ENCODE results near the gene ELAC1. TPM values are rescaled to one million over a fixed set of nuclear protein-coding genes. Genes with fewer than 3 reads are reported as not detected.

ELAC1 gene, protein sequence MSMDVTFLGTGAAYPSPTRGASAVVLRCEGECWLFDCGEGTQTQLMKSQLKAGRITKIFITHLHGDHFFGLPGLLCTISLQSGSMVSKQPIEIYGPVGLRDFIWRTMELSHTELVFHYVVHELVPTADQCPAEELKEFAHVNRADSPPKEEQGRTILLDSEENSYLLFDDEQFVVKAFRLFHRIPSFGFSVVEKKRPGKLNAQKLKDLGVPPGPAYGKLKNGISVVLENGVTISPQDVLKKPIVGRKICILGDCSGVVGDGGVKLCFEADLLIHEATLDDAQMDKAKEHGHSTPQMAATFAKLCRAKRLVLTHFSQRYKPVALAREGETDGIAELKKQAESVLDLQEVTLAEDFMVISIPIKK
- 6.5 and 6.6 TPM in 2 replicates for total RNA-seq (2014; rRNA removed; shearing (Covaris generic); ENCODE audit: low replicate concordance)

DNA sequence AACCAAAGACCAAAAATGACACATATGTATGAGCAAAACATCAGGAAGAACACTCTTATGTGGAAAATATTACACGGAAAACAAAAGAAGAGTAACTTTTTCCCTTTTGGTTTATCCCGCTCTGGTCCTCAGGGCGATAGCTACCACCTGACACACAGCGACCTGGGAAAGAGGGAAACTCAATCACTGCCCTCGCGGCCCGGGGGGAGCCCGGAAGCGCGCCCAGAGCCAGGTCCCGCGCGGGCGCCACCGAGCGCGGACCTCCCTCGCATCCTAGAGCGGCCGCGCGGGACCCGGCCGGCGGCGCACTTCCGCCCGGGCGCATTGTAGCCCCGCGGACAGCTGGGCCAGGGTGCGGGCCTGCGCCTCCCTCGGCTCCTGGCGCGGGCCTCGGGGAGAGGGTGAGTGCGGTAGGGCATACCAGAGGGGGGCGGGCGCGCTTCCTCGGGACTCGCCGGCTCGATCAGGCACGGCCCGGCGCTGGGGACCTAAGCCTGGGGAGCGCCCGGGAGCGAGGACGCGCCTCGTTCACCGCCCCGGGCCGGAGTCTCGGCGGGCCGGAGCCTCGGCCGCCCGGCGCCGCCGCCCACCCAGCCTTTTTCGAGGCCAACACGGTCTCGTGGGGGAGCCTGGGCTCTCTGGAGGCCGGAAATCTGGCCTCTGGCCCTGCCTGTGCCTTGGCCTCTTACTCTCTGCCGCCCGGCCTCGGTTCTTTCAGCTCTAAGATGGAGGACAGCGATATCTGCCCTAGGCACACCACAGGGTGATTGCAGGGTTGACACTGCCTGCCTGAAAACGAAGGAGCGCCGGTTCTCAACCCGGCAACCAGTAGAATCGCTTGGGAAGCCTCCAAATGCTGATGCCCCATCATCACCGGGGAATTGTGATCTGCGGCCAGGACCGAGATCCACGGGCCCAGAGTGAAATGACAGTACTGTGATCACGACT, at the start of gene ELAC1:
Gene ELAC1, plus strand, starts transcription at position 327 of the 948 bp plus-strand sequence. CDS start 6,365 bp downstream, outside the sequence.
- H3K9me3 ChIP-seq (ENCODE audit: low read length): no peaks in the 10 kb centered on the region
- DNase-seq: peak; percentile 93
- no peaks in the 10 kb centered on the region for H3K36me3 ChIP-seq (ENCODE audit: insufficient read depth, low read length)
- no peaks in the 10 kb centered on the region for H4K20me1 ChIP-seq (ENCODE audit: insufficient read depth, low read depth, low read length)
- H3K4me2 ChIP-seq (ENCODE audit: low read depth, low read length, poor library complexity, severe bottlenecking): peak within 1 kb of the TSS; percentile 90
- no peaks in the 10 kb centered on the region for H3K9me2 ChIP-seq (replicated peaks; ENCODE audit: insufficient read depth, low read length)
- peaks cover 16% of the 10 kb centered on the region for H3K4me1 ChIP-seq (ENCODE audit: low read length)
- no peaks in the 10 kb centered on the region for H3K27me3 ChIP-seq (ENCODE audit: low read length)
- H3K27ac ChIP-seq (ENCODE audit: low read length): peak within 1 kb of the TSS; percentile 45
- H3K4me3 ChIP-seq (ENCODE audit: low read length): peak within 1 kb of the TSS; percentile 84
- H3K9ac ChIP-seq (ENCODE audit: low read length): peak within 1 kb of the TSS; percentile 93
- H2AFZ ChIP-seq (ENCODE audit: low read length): peak within 1 kb of the TSS; percentile 96
- H3K79me2 ChIP-seq (ENCODE audit: low read length): peaks cover 22% of the 10 kb centered on the region

DNA sequence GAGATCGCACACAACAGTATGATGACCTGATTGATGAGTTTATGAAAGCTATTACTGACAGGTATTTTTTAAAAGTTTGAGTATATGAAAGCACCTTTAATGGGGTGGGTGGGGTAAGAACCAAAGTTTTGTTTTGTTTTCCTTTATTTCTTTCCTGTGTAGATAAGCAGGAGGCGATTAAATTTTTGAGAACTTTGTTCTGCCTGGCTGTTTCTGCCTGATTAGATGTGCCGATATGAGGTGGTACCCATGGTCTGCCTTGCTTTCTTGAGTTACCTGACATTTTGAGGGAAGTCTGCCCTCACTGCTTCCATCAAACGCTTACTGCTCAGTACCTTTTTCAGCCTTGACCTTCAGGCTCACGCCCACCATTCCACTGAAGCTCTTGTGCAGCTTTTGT, 49.7 kb upstream of the ELAC1 start:
- H3K4me2 ChIP-seq (ENCODE audit: low read depth, low read length, poor library complexity, severe bottlenecking): no peak overlapping the region
- peaks cover 31% of the 10 kb centered on the region for H3K79me2 ChIP-seq (ENCODE audit: low read length)
- no peak overlapping the region for H3K9ac ChIP-seq (ENCODE audit: low read length)
- H3K9me3 ChIP-seq (ENCODE audit: low read length): no peaks in the 10 kb centered on the region
- H3K36me3 ChIP-seq (ENCODE audit: insufficient read depth, low read length): peaks cover 54% of the 10 kb centered on the region
- H3K27me3 ChIP-seq (ENCODE audit: low read length): no peaks in the 10 kb centered on the region
- no peak for DNase-seq
- H3K27ac ChIP-seq (ENCODE audit: low read length): no peak overlapping the region
- H3K9me2 ChIP-seq (replicated peaks; ENCODE audit: insufficient read depth, low read length): no peaks in the 10 kb centered on the region
- no peaks in the 10 kb centered on the region for H4K20me1 ChIP-seq (ENCODE audit: insufficient read depth, low read depth, low read length)
- no peaks in the 10 kb centered on the region for H3K4me1 ChIP-seq (ENCODE audit: low read length)
- H2AFZ ChIP-seq (ENCODE audit: low read length): no peak overlapping the region
- no peak overlapping the region for H3K4me3 ChIP-seq (ENCODE audit: low read length)

DNA sequence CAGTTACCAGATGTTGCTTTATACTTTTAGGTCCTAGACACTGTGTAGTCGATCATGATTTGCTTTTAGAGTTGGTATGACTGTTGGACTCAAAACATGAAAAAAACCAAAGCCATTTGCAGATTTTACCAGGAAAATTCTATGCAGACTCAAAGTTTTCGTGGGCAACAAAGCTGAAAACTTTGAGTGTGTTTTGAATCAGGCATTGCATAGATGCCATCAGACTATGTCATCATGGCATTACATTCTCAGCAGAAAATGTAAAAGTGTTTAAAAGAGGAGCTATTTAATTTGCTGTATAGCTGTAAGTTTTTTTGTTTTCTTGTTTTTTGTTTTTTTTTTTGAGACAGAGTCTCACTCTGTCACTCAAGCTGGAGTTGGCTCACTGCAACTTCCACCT, 43.5 kb upstream of the ELAC1 start:
- Histone ChIP-seq H2AFZ (ENCODE audit: low read length) (no peak overlapping the region), H4K20me1 (ENCODE audit: insufficient read depth, low read depth, low read length) (no peaks in the 10 kb centered on the region), H3K4me2 (ENCODE audit: low read depth, low read length, poor library complexity, severe bottlenecking) (no peak overlapping the region), H3K9ac (ENCODE audit: low read length) (no peak overlapping the region), H3K4me1 (ENCODE audit: low read length) (no peaks in the 10 kb centered on the region), H3K36me3 (ENCODE audit: insufficient read depth, low read length) (peaks cover 80% of the 10 kb centered on the region), H3K79me2 (ENCODE audit: low read length) (peaks cover 30% of the 10 kb centered on the region), H3K4me3 (ENCODE audit: low read length) (no peak overlapping the region), H3K9me3 (ENCODE audit: low read length) (peaks cover 5% of the 10 kb centered on the region), H3K27ac (ENCODE audit: low read length) (no peak overlapping the region), H3K27me3 (ENCODE audit: low read length) (no peaks in the 10 kb centered on the region), H3K9me2 (replicated peaks; ENCODE audit: insufficient read depth, low read length) (no peaks in the 10 kb centered on the region)
- DNase-seq: no peak

DNA sequence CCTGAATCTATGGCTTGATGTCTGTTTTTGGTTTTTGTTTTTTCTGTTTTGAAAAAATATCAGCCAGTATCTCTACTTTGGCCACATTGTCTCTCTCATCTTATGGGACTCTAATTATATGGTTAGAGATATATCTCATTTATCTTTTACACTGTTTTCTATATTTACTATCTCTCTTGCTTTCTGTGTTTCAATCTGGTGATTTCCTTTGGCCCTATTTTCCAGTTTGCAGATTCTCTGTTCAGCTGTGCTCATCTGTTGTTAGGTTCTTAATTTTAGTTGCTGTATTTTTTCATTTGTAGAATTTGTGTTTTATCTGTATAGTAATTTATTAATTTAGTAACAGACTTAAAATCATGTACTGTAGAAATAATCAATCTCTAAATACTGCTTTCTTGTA, 41.3 kb upstream of the ELAC1 start:
- no peaks in the 10 kb centered on the region for H4K20me1 ChIP-seq (ENCODE audit: insufficient read depth, low read depth, low read length)
- H3K27ac ChIP-seq (ENCODE audit: low read length): no peak overlapping the region
- H3K79me2 ChIP-seq (ENCODE audit: low read length): peaks cover 29% of the 10 kb centered on the region
- H2AFZ ChIP-seq (ENCODE audit: low read length): no peak overlapping the region
- H3K9me2 ChIP-seq (replicated peaks; ENCODE audit: insufficient read depth, low read length): no peaks in the 10 kb centered on the region
- H3K4me3 ChIP-seq (ENCODE audit: low read length): no peak overlapping the region
- peaks cover 68% of the 10 kb centered on the region for H3K36me3 ChIP-seq (ENCODE audit: insufficient read depth, low read length)
- H3K9ac ChIP-seq (ENCODE audit: low read length): no peak overlapping the region
- no peak overlapping the region for H3K4me2 ChIP-seq (ENCODE audit: low read depth, low read length, poor library complexity, severe bottlenecking)
- H3K9me3 ChIP-seq (ENCODE audit: low read length): peaks cover 5% of the 10 kb centered on the region
- DNase-seq: no peak
- no peaks in the 10 kb centered on the region for H3K27me3 ChIP-seq (ENCODE audit: low read length)
- H3K4me1 ChIP-seq (ENCODE audit: low read length): no peaks in the 10 kb centered on the region

DNA sequence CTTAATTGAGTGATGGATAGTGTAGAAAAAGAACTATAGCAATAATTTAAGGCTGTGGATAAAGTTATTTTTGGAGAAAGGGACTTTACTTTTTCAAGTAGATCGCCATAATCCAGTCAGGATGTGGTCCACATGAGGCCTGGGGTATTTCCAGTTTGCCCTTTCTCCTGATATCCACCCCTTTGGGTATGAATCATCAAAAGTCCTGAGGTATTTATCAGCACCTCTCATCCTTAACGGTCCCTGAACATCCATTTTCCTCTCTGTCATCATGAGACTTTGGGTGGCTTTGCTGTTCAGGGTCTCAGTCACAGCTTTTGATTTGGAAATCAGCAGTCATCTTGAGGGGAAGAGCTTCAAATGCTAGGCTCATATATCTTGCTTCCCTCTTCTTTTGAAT, 39.3 kb upstream of the ELAC1 start:
- Histone ChIP-seq H3K79me2 (ENCODE audit: low read length) (peaks cover 16% of the 10 kb centered on the region), H3K4me2 (ENCODE audit: low read depth, low read length, poor library complexity, severe bottlenecking) (no peak overlapping the region), H3K9me2 (replicated peaks; ENCODE audit: insufficient read depth, low read length) (no peaks in the 10 kb centered on the region), H3K36me3 (ENCODE audit: insufficient read depth, low read length) (peaks cover 59% of the 10 kb centered on the region), H3K27ac (ENCODE audit: low read length) (no peak overlapping the region), H4K20me1 (ENCODE audit: insufficient read depth, low read depth, low read length) (no peaks in the 10 kb centered on the region), H3K4me3 (ENCODE audit: low read length) (no peak overlapping the region), H3K4me1 (ENCODE audit: low read length) (no peaks in the 10 kb centered on the region), H3K27me3 (ENCODE audit: low read length) (no peaks in the 10 kb centered on the region), H3K9ac (ENCODE audit: low read length) (no peak overlapping the region), H3K9me3 (ENCODE audit: low read length) (peaks cover 5% of the 10 kb centered on the region), H2AFZ (ENCODE audit: low read length) (no peak overlapping the region)
- DNase-seq: no peak

DNA sequence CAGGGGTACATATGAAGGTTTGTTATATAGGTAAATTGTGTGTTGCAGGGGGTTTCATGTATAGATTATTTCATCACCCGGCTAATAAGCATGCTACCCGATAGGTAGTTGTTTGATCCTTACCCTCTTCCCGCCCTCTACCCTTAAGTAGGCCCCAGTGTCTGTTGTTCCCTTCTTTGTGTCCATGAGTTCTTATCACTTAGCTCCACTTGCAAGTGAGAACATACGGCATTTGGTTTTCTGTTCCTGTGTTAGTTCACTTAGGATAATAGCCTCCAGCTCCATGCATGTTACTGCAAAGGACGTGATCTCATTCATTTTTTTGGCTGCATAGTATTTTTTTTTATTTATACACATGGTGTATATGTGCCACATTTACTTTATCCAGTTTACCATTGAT, 34.2 kb upstream of the ELAC1 start:
- DNase-seq: no peak
- Histone ChIP-seq H3K9me2 (replicated peaks; ENCODE audit: insufficient read depth, low read length) (no peaks in the 10 kb centered on the region), H3K9ac (ENCODE audit: low read length) (no peak overlapping the region), H3K27me3 (ENCODE audit: low read length) (no peaks in the 10 kb centered on the region), H2AFZ (ENCODE audit: low read length) (no peak overlapping the region), H3K4me1 (ENCODE audit: low read length) (no peaks in the 10 kb centered on the region), H3K27ac (ENCODE audit: low read length) (no peak overlapping the region), H4K20me1 (ENCODE audit: insufficient read depth, low read depth, low read length) (no peaks in the 10 kb centered on the region), H3K9me3 (ENCODE audit: low read length) (no peaks in the 10 kb centered on the region), H3K4me3 (ENCODE audit: low read length) (no peak overlapping the region), H3K4me2 (ENCODE audit: low read depth, low read length, poor library complexity, severe bottlenecking) (no peak overlapping the region), H3K36me3 (ENCODE audit: insufficient read depth, low read length) (peaks cover 36% of the 10 kb centered on the region; the same call in 1 of the 2 replicates), H3K79me2 (ENCODE audit: low read length) (peaks cover 3% of the 10 kb centered on the region; the same call in 1 of the 2 replicates)

DNA sequence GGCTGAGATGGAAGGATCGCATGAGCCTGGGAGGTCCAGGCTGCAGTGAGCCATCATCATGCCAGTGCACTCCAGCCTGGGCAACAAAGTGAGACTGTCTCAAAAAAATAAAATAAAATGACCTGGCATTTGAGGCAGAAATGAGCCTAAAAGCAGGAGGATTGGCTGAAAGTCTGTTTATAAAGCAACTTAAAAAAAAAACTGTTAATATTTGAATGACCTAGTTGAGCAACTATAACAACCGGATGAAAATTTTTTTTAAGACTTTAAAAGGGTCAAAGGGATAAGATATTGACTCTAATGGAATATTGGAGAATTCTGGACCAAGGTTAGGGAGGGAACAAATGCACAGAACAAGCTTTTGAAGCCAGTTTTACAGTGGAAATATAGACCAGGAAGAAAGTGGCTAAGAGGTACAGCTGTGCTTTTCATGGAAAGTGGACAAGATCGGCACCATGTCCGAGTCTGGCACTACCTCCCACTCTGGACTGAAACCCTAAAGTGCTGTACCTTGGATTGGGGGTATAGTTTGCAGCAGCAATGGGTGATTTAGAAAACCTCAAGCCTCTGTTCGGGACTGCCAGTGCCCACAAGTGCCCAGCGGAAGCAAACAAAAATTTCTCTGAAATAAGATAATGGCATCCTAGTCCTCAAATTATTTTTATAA, 33.2 kb upstream of the ELAC1 start:
- H3K9me2 ChIP-seq (replicated peaks; ENCODE audit: insufficient read depth, low read length): no peaks in the 10 kb centered on the region
- no peak overlapping the region for H2AFZ ChIP-seq (ENCODE audit: low read length)
- H3K4me1 ChIP-seq (ENCODE audit: low read length): peaks cover 3% of the 10 kb centered on the region; the same call in 1 of the 2 replicates
- no peak overlapping the region for H3K4me2 ChIP-seq (ENCODE audit: low read depth, low read length, poor library complexity, severe bottlenecking)
- no peaks in the 10 kb centered on the region for H3K27me3 ChIP-seq (ENCODE audit: low read length)
- DNase-seq: no peak
- H3K79me2 ChIP-seq (ENCODE audit: low read length): peaks cover 3% of the 10 kb centered on the region; the same call in 1 of the 2 replicates
- no peaks in the 10 kb centered on the region for H3K9me3 ChIP-seq (ENCODE audit: low read length)
- no peak overlapping the region for H3K9ac ChIP-seq (ENCODE audit: low read length)
- no peak overlapping the region for H3K27ac ChIP-seq (ENCODE audit: low read length)
- no peaks in the 10 kb centered on the region for H4K20me1 ChIP-seq (ENCODE audit: insufficient read depth, low read depth, low read length)
- H3K36me3 ChIP-seq (ENCODE audit: insufficient read depth, low read length): peaks cover 42% of the 10 kb centered on the region; the same call in 1 of the 2 replicates
- H3K4me3 ChIP-seq (ENCODE audit: low read length): no peak overlapping the region
